ENCODE results near the gene SKAP2.

GRCh38 chr7:26813432-26813831, 51.0 kb downstream of the SKAP2 start:
- TF ChIP-seq REST (IDR thresholded peaks at IDR 0.05; ENCODE audit: low read depth, low read length) (no peak), MXI1 (IDR thresholded peaks at IDR 0.05; ENCODE audit: low read depth, low read length) (no peak)
- TF ChIP-seq, protein P1, sequence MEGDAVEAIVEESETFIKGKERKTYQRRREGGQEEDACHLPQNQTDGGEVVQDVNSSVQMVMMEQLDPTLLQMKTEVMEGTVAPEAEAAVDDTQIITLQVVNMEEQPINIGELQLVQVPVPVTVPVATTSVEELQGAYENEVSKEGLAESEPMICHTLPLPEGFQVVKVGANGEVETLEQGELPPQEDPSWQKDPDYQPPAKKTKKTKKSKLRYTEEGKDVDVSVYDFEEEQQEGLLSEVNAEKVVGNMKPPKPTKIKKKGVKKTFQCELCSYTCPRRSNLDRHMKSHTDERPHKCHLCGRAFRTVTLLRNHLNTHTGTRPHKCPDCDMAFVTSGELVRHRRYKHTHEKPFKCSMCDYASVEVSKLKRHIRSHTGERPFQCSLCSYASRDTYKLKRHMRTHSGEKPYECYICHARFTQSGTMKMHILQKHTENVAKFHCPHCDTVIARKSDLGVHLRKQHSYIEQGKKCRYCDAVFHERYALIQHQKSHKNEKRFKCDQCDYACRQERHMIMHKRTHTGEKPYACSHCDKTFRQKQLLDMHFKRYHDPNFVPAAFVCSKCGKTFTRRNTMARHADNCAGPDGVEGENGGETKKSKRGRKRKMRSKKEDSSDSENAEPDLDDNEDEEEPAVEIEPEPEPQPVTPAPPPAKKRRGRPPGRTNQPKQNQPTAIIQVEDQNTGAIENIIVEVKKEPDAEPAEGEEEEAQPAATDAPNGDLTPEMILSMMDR (IDR thresholded peaks at IDR 0.05 in 2 of 3, conservative IDR thresholded peaks at IDR 0.05 in 1 of 3; ENCODE audit: control insufficient read depth in 2 of 3, extremely low read depth in 1 of 3, insufficient read depth in 1 of 3, low read depth in 3 of 3, low read length in 3 of 3): no peak

All from GM12878 (cell line).